CD14-positive monocyte (primary cell): Measurements from ENCODE around the gene SLC29A1. TPM values are rescaled to one million over a fixed set of nuclear protein-coding genes. Genes with fewer than 3 reads are reported as not detected.

Experiments used
- DNase-seq, 3 donors: peaks; one replicate each; pipeline ENCODE4 v3.0.0-alpha.2; 2011 to 2022
- H2AFZ ChIP-seq: 2 replicates; pipeline ENCODE4 v1.6.0; 2012; ENCODE audit warnings: mild to moderate bottlenecking, low read depth, low read length, inconsistent platforms; ENCODE audit not compliant: insufficient read depth, poor library complexity, severe bottlenecking
- H3K27ac ChIP-seq, 2 donors: 1 replicate in 1 of 2; 2 replicates in 1 of 2; pipeline ENCODE4 v1.5.1; 2012 to 2013; ENCODE audit warnings: low read length in 2 of 2, control low read depth in 1 of 2, inconsistent platforms in 1 of 2, low read depth in 1 of 2, mild to moderate bottlenecking in 1 of 2
- H3K27me3 ChIP-seq, 2 donors: one replicate each; pipeline versions ENCODE4 v1.6.0 to v1.6.1; 2011 to 2013; ENCODE audit warnings: low read length in 2 of 2; ENCODE audit not compliant: control insufficient read depth in 2 of 2, insufficient read depth in 2 of 2
- H3K36me3 ChIP-seq, 2 donors: replicated peaks in 1 of 2; 1 replicate in 1 of 2; 2 replicates in 1 of 2; pipeline versions ENCODE4 v1.5.1 to v1.6.1; 2012 to 2013; ENCODE audit warnings: low read length in 2 of 2, control low read depth in 1 of 2, inconsistent platforms in 1 of 2, mild to moderate bottlenecking in 1 of 2; ENCODE audit not compliant: insufficient read depth in 2 of 2, control insufficient read depth in 1 of 2
- H3K4me1 ChIP-seq, 2 donors: 1 replicate in 1 of 2; 2 replicates in 1 of 2; pipeline versions ENCODE4 v1.5.1 to v1.6.1; 2012 to 2013; ENCODE audit warnings: low read length in 2 of 2, control low read depth in 1 of 2, inconsistent platforms in 1 of 2, mild to moderate bottlenecking in 1 of 2, moderate library complexity in 1 of 2; ENCODE audit not compliant: insufficient read depth in 2 of 2, control insufficient read depth in 1 of 2
- H3K4me2 ChIP-seq: replicated peaks from 2 replicates; pipeline ENCODE3; 2012; ENCODE audit warnings: low read length, moderate library complexity, mild to moderate bottlenecking; ENCODE audit not compliant: poor library complexity, severe bottlenecking; ENCODE audit errors: extremely low read depth
- H3K4me3 ChIP-seq, 3 experiments: fragments of 200-600 bp in 1 of 3; sonication (generic) in 1 of 3; replicated peaks in 1 of 3; 1 replicate in 2 of 3; 2 replicates in 1 of 3; pipeline ENCODE4 v1.5.1; 2011 to 2013; ENCODE audit warnings: low read length in 3 of 3, mild to moderate bottlenecking in 3 of 3, control low read depth in 2 of 3, low read depth in 2 of 3, inconsistent platforms in 1 of 3, moderate library complexity in 1 of 3
- H3K79me2 ChIP-seq: 2 replicates; pipeline ENCODE4 v1.6.0; 2012; ENCODE audit warnings: mild to moderate bottlenecking, control low read depth, inconsistent platforms, low read length, moderate library complexity; ENCODE audit not compliant: insufficient read depth
- H3K9ac ChIP-seq: 2 replicates; pipeline ENCODE4 v1.6.0; 2017; ENCODE audit warnings: low read length, mild to moderate bottlenecking; ENCODE audit not compliant: insufficient read depth, poor library complexity, severe bottlenecking
- H3K9me3 ChIP-seq, 2 donors: replicated peaks in 1 of 2; 1 replicate in 1 of 2; 2 replicates in 1 of 2; pipeline versions ENCODE4 v1.5.1 to v1.6.1; 2012 to 2013; ENCODE audit warnings: low read length in 2 of 2, control low read depth in 1 of 2; ENCODE audit not compliant: control insufficient read depth in 1 of 2, insufficient read depth in 1 of 2
- H4K20me1 ChIP-seq: 2 replicates; pipeline ENCODE4 v1.6.0; 2012; ENCODE audit warnings: mild to moderate bottlenecking, low read length, control low read depth, moderate library complexity; ENCODE audit not compliant: insufficient read depth
- H3K27ac Mint-ChIP-seq, 7 donors: one replicate each; pipeline ENCODE4 v1.8.0; 2020; ENCODE audit warnings: mild to moderate bottlenecking in 7 of 7, mixed read lengths in 7 of 7, moderate library complexity in 6 of 7, inconsistent platforms in 2 of 7
- H3K27me3 Mint-ChIP-seq, 3 donors: one replicate each; pipeline ENCODE4 v1.8.0; 2021 to 2022; ENCODE audit warnings: low read depth in 3 of 3, mild to moderate bottlenecking in 3 of 3, mixed read lengths in 3 of 3, moderate library complexity in 3 of 3, inconsistent platforms in 1 of 3
- H3K36me3 Mint-ChIP-seq, 2 donors: one replicate each; pipeline ENCODE4 v1.8.0; 2020; ENCODE audit warnings: mixed read lengths in 2 of 2, inconsistent platforms in 1 of 2, mild to moderate bottlenecking in 1 of 2
- H3K4me1 Mint-ChIP-seq: one replicate; pipeline ENCODE4 v1.8.0; 2020; ENCODE audit warnings: mild to moderate bottlenecking, mixed read lengths
- H3K4me3 Mint-ChIP-seq, 2 donors: one replicate each; pipeline ENCODE4 v1.8.0; 2020; ENCODE audit warnings: mild to moderate bottlenecking in 2 of 2, mixed read lengths in 2 of 2, moderate library complexity in 1 of 2
- H3K9me3 Mint-ChIP-seq, 7 donors: one replicate each; pipeline ENCODE4 v1.8.0; 2020 to 2022; ENCODE audit warnings: mixed read lengths in 7 of 7, mild to moderate bottlenecking in 6 of 7, moderate library complexity in 6 of 7, inconsistent platforms in 2 of 7
- WGBS: methylation state at CpG from one replicate; pipeline ENCODE4 v1.1.5; 2013; ENCODE audit warnings: missing lambda C conversion rate; ENCODE audit not compliant: insufficient coverage; 5-methylcytosine and 5-hydroxymethylcytosine counted together
- intact Hi-C, 2 donors: fragments of 100-400 bp; cut with micrococcal nuclease; formaldehyde crosslinking; loops; one replicate each; pipeline versions ENCODE4 v1.15.0 to v1.15.1; 2023
- polyA plus RNA-seq, 3 donors: library from polyadenylated mRNA; depleted of rRNA in 1 of 3; unstranded in 2 of 3; stranded (reverse) in 1 of 3; fragments of 300-500 nt in 2 of 3; fragments of >200 nt in 1 of 3; fragmentation: Illumina TruSeq in 2 of 3; gene quantifications; 1 replicate in 2 of 3; 2 replicates in 1 of 3; pipeline ENCODE4 v1.2.3, GENCODE V29; 2012 to 2021
- TF ChIP-seq, protein P1 (sequence below): fragments of 200-600 bp; IDR thresholded peaks from one replicate; pipeline ENCODE4 v1.8.0; 2022; ENCODE audit warnings: antibody characterized with exemption, mild to moderate bottlenecking

Gene SLC29A1
- polyA plus RNA-seq, 3 donors, result 14.3 to 23.2 (median 15.0) TPM

DNA sequence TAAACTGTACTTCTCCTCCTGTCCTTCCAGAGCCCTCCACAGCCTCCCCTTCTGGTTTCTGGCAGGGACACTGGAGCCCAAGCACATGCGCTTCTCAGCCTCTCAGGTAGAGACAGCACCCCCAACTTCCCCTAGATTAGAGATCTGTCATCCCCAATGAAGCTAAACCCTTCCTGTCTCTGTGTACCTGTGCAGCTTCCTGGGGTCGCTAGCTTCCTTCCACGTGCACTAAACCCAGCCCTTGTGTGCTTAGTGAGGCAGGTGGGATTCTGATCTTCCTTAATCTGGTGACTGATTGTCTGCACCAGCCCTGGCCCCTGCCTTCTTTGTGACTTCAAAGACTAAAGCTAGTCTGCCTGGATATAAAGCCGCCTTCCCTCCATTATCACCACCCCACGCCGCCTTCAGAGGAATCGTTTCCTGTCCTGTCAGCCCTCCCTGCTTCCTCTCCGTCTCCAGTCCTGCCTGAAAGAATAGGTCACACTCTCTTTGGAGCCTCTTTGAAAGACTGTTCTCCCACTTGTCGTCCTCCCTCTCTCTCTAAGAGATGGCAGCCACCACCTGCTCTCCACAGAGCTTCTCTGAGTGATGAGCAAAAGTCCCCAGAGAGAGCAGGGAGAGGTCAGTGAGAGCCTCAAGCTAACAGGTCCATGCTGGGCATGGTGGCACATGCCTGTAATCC, 37.3 kb upstream of the SLC29A1 start:
- H3K4me3 Mint-ChIP-seq, result peak overlapping the region in 1 of 2 donors; percentile 23
- Histone ChIP-seq H3K4me3 (no peak overlapping the region), H3K9ac (peak overlapping the region; percentile 4), H3K79me2 (no peaks in the 10 kb centered on the region), H3K36me3 (no peaks in the 10 kb centered on the region), H3K4me1 (no peaks in the 10 kb centered on the region), H2AFZ (peak overlapping the region; percentile 59), H3K27ac (no peak overlapping the region), H3K9me3 (no peaks in the 10 kb centered on the region), H4K20me1 (no peaks in the 10 kb centered on the region), H3K27me3 (no peaks in the 10 kb centered on the region), H3K4me2 (no peak overlapping the region)
- intact Hi-C loops, result no loop called here
- no peaks in the 10 kb centered on the region for H3K36me3 Mint-ChIP-seq
- H3K4me1 Mint-ChIP-seq, result peaks cover 3% of the 10 kb centered on the region
- peaks cover 2 to 8% (median 3%) of the 10 kb centered on the region in 3 donors for H3K27me3 Mint-ChIP-seq
- TF ChIP-seq, protein P1, sequence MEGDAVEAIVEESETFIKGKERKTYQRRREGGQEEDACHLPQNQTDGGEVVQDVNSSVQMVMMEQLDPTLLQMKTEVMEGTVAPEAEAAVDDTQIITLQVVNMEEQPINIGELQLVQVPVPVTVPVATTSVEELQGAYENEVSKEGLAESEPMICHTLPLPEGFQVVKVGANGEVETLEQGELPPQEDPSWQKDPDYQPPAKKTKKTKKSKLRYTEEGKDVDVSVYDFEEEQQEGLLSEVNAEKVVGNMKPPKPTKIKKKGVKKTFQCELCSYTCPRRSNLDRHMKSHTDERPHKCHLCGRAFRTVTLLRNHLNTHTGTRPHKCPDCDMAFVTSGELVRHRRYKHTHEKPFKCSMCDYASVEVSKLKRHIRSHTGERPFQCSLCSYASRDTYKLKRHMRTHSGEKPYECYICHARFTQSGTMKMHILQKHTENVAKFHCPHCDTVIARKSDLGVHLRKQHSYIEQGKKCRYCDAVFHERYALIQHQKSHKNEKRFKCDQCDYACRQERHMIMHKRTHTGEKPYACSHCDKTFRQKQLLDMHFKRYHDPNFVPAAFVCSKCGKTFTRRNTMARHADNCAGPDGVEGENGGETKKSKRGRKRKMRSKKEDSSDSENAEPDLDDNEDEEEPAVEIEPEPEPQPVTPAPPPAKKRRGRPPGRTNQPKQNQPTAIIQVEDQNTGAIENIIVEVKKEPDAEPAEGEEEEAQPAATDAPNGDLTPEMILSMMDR, result no peak
- H3K27ac Mint-ChIP-seq, result no peak overlapping the region
- no peaks in the 10 kb centered on the region for H3K9me3 Mint-ChIP-seq
- 39% methylated on average over 5 of the region's 9 CpGs for WGBS
- DNase-seq, result no peak

DNA sequence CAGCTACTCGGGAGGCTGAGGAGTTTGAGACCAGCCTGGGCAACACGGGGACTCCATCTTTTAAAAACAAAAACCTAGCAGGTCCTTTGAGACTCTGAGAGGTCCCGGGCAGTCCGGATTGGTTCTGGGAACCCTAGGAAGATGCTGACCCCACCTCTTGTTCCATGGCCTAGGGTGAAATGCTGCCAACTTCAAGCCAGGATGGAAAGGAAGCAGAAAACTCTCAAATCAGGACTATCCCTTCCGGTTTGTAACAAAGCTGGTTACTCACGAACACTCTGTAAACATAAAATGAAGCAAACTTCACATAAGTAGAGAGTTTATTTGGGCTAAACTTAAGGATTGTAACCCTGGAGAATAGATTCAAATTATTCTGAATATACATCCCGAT, 36.8 kb upstream of the SLC29A1 start:
- Histone ChIP-seq H3K9me3 (no peaks in the 10 kb centered on the region), H4K20me1 (no peaks in the 10 kb centered on the region), H3K27ac (no peak overlapping the region), H2AFZ (peak overlapping the region; percentile 59), H3K9ac (no peak overlapping the region), H3K4me1 (no peaks in the 10 kb centered on the region), H3K36me3 (no peaks in the 10 kb centered on the region), H3K27me3 (no peaks in the 10 kb centered on the region), H3K4me3 (no peak overlapping the region), H3K79me2 (no peaks in the 10 kb centered on the region), H3K4me2 (no peak overlapping the region)
- H3K4me3 Mint-ChIP-seq, result no peak overlapping the region
- H3K27ac Mint-ChIP-seq, result no peak overlapping the region
- H3K4me1 Mint-ChIP-seq, result peaks cover 3% of the 10 kb centered on the region
- intact Hi-C loops, result no loop called here
- H3K9me3 Mint-ChIP-seq, result no peaks in the 10 kb centered on the region
- H3K36me3 Mint-ChIP-seq, result no peaks in the 10 kb centered on the region
- TF ChIP-seq, protein P1, result no peak
- peaks cover 2 to 8% (median 3%) of the 10 kb centered on the region in 3 donors for H3K27me3 Mint-ChIP-seq
- no CpG with 5 or more reads among the region's 7 CpGs for WGBS
- no peak for DNase-seq
